ENCODE data around the gene PRDM16.

DNA sequence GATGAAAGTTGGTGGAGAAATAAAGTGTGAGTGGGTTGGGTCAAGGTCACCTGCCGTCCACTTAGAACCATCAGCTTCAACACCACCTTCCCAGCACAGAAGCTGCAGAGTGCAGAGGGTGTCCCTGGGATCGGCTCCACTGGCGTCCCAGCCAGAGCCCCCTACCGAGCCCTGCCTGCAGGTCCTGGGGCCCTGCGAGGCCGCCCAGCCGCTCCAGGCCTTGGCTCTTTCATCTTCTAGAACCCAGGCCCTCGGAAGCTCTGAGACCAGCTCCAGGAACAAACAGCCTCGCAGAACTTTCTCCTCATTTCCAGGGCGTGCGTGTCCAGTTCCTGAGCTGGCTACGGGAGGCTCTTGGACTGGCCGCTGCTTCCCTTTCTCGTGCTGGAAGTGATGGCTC is 166.0 kb downstream of the PRDM16 start:
- no peak for TF ChIP-seq EZH2 (IDR thresholded peaks at IDR 0.05; ENCODE audit: insufficient read depth, low read length)
- TF ChIP-seq, protein P1, sequence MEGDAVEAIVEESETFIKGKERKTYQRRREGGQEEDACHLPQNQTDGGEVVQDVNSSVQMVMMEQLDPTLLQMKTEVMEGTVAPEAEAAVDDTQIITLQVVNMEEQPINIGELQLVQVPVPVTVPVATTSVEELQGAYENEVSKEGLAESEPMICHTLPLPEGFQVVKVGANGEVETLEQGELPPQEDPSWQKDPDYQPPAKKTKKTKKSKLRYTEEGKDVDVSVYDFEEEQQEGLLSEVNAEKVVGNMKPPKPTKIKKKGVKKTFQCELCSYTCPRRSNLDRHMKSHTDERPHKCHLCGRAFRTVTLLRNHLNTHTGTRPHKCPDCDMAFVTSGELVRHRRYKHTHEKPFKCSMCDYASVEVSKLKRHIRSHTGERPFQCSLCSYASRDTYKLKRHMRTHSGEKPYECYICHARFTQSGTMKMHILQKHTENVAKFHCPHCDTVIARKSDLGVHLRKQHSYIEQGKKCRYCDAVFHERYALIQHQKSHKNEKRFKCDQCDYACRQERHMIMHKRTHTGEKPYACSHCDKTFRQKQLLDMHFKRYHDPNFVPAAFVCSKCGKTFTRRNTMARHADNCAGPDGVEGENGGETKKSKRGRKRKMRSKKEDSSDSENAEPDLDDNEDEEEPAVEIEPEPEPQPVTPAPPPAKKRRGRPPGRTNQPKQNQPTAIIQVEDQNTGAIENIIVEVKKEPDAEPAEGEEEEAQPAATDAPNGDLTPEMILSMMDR (IDR thresholded peaks at IDR 0.05; ENCODE audit: insufficient read depth, low read depth, low read length): no peak

Data from astrocyte (in vitro differentiated cells and primary cell).